ENCODE measurements around the gene RWDD1. TPM values are rescaled to one million over a fixed set of nuclear protein-coding genes. Genes with fewer than 3 reads are reported as not detected.

RWDD1 gene
- 24.2 and 27.0 TPM in 2 replicates for total RNA-seq (2014; rRNA removed; shearing (Covaris generic))

GRCh38 chr6:116570856-116571682 lies at the start of gene RWDD1:
RWDD1 (plus strand) TSS chr6:116571504; CDS start chr6:116571583, 79 bp downstream.
- peak; percentile 95 for DNase-seq (ENCODE audit: low read depth)

- DNase-seq (ENCODE audit: low read depth) = no peak
These were observed 48.4 kb upstream of the RWDD1 start for GRCh38 chr6:116522896-116523295.

- no peak for DNase-seq (ENCODE audit: low read depth)
These were observed 47.1 kb upstream of the RWDD1 start for GRCh38 chr6:116524236-116524635.

- no peak for DNase-seq (ENCODE audit: low read depth)
These were observed 43.2 kb upstream of the RWDD1 start for GRCh38 chr6:116528133-116528532.

GRCh38 chr6:116528780-116529179 lies 42.5 kb upstream of the RWDD1 start:
- DNase-seq (ENCODE audit: low read depth) = peak; percentile 41

- DNase-seq (ENCODE audit: low read depth) = no peak
These were observed 41.6 kb upstream of the RWDD1 start for GRCh38 chr6:116529466-116530290.

- no peak for DNase-seq (ENCODE audit: low read depth)
These were observed 40.9 kb upstream of the RWDD1 start for GRCh38 chr6:116530436-116530835.

GRCh38 chr6:116531675-116532570 lies 39.4 kb upstream of the RWDD1 start:
- DNase-seq (ENCODE audit: low read depth) = peak; percentile 50

GRCh38 chr6:116533233-116533957 lies 37.9 kb upstream of the RWDD1 start:
- no peak for DNase-seq (ENCODE audit: low read depth)

- no peak for DNase-seq (ENCODE audit: low read depth)
These were observed 36.2 kb upstream of the RWDD1 start for GRCh38 chr6:116535109-116535508.

GRCh38 chr6:116536216-116536621 lies 35.1 kb upstream of the RWDD1 start:
- DNase-seq (ENCODE audit: low read depth) = peak; percentile 55

GRCh38 chr6:116542426-116542825 lies 28.9 kb upstream of the RWDD1 start:
- no peak for DNase-seq (ENCODE audit: low read depth)

- DNase-seq (ENCODE audit: low read depth) = no peak
These were observed 28.2 kb upstream of the RWDD1 start for GRCh38 chr6:116543149-116543548.

GRCh38 chr6:116545651-116546050 lies 25.7 kb upstream of the RWDD1 start, which contains the start of gene TRAPPC3L:
TRAPPC3L (minus strand) TSS chr6:116545684; CDS start chr6:116545514, 170 bp downstream.
- DNase-seq (ENCODE audit: low read depth) = no peak

GRCh38 chr6:116547358-116547757 lies 23.9 kb upstream of the RWDD1 start:
- no peak for DNase-seq (ENCODE audit: low read depth)

GRCh38 chr6:116550796-116551195 lies 20.5 kb upstream of the RWDD1 start:
- no peak for DNase-seq (ENCODE audit: low read depth)

- DNase-seq (ENCODE audit: low read depth) = no peak
These were observed 17.9 kb upstream of the RWDD1 start, which contains the start of gene CALHM4 for GRCh38 chr6:116553451-116553850. CALHM4 (plus strand) TSS chr6:116553751; CDS start chr6:116553794, 43 bp downstream.

- DNase-seq (ENCODE audit: low read depth) = peak; percentile 56
These were observed 15.2 kb upstream of the RWDD1 start for GRCh38 chr6:116556065-116556464.

- DNase-seq (ENCODE audit: low read depth) = no peak
These were observed 14.4 kb upstream of the RWDD1 start for GRCh38 chr6:116556814-116557415.

- DNase-seq (ENCODE audit: low read depth) = peak; percentile 94
These were observed 13.4 kb upstream of the RWDD1 start for GRCh38 chr6:116557893-116558292.

Data from M059J (cell line).